HG02571 (cell line): ENCODE measurements around the gene DTWD2.
A peak's percentile ranks its signal among the peaks of the same experiment; 100 is the strongest.

Source experiments
- ATAC-seq: cut with Tn5 transposase; IDR thresholded peaks from one replicate; pipeline ENCODE4 v1.9.1; 2021; ENCODE audit warnings: mild to moderate bottlenecking, moderate library complexity; ENCODE audit not compliant: unreplicated experiment

Gene DTWD2, protein sequence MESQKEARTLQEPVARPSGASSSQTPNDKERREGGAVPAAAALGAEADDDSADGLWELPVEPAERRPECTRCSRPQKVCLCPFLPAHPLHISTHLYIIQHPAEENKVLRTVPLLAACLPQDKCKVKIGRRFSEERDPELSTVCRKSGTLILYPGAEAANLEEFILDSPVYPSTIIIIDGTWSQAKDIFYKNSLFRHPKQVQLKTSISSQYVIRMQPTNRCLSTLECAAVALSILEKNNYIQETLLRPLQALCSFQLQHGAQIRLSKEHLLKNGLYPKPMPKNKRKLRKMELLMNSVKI

DNA sequence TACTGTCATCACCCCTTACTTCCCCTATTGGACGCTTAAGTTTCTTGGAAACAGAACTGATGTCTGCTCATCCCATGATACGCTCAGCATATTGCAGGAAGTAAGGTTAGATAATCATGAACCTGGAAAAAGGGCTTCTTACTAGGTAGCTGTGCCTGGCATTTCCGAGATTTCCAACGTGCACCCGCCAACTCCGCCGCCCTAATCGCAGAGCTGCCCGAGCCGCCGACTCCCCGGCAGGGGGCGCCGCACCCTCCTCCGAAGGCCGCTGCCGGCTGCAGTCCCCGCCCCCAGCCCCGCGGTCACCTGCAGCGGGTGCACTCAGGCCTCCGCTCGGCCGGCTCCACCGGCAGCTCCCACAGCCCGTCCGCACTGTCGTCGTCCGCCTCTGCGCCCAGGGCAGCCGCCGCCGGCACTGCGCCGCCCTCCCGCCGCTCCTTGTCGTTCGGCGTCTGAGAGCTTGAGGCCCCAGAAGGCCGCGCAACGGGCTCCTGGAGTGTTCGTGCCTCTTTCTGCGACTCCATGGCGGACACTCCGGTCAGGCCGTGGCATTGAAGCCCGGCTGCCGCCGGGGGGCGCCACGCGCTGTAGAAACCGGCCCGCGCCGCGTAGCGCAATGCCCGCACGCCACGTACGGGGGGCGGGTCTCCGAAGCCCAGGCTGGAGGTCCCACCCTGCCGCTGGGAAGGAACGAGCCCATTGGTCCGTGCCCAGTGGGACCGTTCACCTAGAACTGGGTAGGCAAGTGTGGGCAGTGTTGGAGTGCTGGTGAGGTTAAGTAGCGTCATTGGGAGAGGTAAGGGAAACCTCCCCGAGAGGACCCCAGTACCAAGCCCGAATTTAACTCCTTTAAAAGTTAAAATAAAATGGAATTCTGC, at the start of gene DTWD2:
TSS of gene DTWD2 (minus strand) at position 560 of the 878 bp plus-strand sequence. CDS start at position 524, 36 bp downstream.
- ATAC-seq = peak; percentile 96

DNA sequence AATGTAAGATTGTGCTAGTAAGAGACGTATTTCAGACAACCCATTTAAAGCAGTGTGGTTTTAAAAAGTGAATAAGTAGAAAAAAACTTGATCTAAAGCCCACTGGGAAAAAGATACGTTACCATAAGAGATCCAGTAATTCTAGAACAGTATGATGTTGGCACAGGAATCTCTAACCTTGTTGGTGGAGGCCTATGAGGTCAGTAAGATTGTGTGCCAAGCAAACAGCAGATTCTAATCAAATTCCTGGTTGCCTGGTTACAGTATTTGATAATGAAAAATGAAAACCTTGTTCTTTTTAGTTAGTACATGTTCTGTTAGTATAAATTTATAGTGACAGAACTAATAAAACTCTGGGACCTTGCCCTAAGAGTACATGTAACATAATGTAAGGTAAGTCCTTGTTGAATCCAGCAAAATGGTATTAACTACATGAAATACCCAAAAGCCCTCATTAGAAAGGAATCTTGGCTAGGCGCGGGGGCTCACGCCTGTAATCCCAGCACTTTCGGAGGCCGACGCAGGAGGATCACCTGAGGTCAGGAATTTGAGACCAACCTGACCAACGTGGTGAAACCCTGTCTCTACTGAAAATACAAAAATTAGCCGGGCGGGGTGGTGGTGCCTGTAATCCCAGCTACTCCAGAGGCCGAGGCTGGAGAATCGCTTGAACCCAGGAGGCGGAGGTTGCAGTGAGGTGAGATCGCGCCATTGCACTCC, 49.3 kb upstream of the DTWD2 start:
- ATAC-seq = no peak

DNA sequence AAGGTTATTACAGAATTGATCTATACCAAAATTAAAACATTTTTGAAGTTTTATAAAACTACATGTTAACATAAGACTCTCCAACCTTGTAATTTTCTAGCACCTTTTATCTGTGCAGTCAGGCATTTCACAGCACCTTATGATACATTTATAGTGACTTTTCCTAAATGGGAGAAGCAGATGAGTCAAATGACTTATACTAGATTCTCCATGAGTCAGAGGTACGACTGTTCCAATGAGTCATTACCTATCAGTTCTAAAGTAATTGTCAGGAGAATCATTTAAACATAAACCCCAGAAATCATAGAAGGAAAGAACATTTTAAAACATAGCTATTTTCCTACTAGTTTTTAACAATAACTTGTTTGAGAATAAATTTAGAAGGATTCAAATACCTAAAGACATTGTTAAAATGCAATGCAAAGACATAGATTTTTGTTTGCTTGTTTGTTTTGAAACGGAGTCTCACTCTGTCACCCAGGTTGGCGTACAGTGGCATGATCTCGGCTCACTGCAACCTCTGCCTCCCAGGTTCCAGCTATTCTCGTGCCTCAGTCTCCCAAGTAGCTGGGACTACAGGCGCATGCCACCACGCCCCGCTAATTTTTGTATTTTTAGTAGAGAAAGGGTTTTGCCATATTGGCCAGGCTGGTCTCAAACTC, 47.9 kb upstream of the DTWD2 start:
- ATAC-seq = no peak

DNA sequence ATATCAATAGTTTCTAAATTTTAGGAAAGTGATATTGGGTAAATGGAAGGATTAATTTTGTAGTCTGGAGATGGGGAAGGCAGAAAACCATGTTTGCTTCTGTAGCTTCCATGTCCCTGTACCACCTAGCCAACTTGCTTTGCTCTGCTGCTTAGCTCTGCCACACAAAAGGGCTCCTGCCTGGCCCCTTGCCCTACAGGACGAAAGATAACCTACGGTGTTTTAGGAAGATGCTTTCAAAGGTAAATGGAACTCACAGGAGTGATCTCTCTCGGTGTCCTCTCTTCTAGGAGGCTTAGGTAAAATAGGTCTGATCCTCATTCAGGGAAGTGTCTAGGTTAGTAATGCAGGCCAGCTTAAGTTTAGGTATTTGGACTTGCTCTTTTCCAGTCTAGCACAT, 44.8 kb upstream of the DTWD2 start:
- ATAC-seq = no peak

DNA sequence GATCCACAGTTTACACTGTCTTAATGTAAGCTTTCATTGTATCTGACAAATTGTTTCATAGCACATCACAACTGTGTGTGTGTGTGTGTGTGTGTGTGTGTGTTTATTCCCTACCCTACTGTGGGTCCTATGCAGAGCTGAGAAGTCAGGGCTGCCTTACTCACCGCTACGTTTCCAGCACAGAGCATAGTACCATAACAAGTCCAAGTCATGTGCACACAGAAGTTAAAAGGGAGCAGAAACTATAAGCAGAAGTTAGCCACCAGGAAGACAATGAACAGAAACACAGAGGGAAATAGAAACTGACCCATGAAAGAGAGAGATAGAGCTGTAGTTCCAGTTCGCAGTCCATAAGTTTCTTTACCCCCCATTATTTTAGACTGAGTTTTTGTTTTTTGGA, 44.3 kb upstream of the DTWD2 start:
- ATAC-seq = no peak

DNA sequence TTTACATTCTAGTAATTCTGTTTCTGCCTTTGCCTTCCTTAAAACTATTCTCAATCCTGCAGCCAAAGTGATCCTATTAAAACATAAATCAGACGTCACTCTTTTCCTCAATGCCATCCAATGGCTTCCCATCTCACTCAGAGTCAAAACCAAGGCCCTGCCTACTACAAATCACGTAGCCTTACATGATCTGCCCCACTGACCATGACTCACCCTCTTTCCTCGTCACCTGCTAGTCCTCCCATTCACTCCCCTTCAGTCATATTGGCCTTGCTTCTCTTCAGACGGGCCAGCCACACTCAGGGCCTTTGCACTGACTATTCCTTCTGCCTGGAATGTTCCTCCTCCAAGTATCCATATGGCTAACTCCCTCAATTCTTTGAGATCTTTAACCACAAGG, 43.6 kb upstream of the DTWD2 start:
- peak; percentile 49 for ATAC-seq

DNA sequence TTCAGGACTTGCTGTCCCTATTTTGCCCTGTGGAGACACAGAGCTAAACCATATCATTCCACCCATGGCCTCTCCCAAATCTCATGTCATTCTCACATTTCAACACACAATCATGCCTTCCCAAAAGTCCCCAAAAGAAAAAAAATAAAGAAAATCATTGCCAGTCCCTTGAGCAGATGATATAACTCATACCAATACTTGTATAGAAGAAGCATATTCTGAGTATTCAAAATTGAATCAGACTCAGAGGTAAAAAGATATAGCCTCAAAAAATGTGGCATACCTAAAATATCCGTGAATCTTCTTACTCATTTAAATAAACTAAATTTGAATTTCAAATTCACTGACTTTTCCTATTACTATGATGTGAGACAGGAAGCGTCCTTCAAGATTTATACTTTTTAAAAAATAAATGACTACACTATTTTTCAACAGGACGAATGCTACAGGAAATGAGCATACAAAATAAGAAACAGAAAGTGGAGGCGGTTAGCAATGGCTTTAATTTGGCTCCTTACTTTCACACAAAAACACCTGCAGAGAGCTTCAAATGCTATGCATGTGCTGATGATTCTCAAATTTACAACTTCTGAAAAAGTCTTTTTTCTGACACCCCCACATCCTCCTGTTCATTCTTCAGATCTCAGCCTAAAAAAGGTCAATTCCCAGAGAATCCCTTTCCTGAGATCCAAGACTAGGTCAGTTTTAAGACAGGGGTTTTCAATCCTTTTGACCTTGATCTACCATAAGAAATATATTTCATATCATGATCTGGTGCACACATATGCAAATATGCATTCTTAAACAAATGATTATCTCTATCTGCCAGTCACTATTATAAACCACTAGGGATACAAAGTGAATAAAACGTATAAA, 42.9 kb upstream of the DTWD2 start:
- ATAC-seq = peak; percentile 83

DNA sequence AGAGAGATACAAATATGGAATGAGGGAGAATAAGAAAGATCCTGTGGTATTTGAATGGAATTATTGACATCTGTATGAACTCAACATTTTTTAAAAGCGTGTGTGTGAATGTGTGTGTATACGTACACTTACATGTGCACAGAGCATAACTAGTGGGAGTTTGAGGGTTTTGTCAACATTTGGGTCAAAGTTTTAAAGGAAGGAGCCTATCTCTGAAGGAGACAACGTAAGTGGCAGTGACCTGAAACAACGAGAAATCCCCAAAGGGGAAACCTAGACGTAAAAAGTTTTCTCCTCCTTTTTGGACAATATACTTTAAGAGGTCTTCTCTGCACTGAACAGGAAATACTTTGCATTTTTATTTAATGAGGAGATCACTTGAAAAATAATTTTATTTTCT, 40.2 kb upstream of the DTWD2 start:
- no peak for ATAC-seq

DNA sequence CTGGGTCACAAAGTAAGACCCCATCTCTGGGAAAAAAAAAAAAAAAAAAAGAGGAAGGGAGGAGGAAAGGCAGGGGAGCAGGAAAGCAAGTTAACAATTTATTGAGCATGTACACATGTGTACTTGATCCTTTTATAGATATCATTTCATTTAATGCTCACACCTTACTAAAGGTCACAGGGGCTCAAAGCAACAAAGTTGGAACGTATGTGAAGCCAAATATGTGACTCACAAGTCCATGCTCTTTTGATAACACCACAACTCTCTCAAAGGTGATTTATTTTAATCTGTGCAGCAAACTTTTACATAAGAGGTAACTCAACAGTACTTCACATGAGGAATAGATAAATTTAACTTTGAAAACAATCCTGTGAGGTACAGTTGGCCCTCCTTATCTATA, 34.4 kb upstream of the DTWD2 start:
- no peak for ATAC-seq

DNA sequence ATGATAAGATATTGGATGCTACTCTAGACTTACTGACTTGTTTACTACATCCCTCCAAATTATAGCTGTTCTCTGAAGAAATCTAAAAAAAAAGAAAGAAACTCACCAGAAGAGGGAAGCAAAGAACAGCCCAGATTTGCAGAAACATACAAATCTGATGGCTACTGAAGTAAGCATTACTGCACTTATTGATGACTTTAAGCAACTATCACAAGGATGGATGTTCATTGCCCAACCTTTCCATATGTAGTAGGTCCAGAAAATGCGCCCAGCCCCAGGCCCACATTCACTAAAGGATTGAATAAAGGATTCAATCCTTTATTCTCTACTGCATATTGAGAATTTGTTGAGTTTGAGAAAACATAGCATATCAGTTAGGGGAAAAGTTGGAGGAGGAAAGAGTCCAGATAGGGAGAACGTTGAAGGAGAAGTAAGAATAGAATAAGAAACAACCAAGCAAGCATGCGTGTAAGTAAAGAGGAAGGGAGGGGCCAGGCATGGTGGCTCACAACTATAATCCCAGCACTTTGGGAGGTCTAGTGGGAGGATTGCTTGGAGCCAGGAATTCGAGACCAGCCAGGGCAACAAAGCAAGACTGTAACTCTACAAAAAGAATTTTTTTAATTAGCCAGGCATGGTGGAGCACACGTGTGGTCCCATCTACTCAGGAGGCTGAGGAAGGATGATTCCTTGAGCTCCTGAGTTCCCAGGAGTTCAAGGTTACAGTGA, 33.8 kb upstream of the DTWD2 start:
- peak; percentile 69 for ATAC-seq

DNA sequence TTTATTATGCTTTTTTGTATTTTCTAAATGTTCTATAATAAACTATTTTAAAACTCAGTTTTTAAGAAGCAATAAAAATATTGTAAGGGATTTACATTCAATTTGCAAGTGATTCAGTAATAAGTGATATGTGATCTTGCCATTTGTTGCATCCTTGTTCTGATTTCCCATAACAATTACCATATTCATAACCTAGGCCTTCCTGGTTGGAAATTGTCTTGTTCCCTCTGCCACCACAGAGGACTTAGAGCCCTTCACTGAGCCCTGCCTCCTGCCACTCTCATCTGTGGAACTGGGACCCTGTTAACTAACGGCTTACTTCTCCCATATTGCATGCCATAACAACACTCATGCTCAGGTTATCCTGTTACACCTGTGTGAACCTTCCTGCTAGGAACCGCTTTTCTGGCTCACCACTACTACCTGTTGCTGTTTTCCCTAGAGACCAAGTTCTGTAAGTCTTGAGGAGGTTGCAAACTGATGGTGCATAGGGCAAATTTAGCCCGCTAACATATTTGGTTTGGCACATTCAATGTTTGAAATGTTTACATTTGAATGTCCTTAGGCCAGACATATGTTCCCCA, 32.9 kb upstream of the DTWD2 start:
- ATAC-seq = no peak

DNA sequence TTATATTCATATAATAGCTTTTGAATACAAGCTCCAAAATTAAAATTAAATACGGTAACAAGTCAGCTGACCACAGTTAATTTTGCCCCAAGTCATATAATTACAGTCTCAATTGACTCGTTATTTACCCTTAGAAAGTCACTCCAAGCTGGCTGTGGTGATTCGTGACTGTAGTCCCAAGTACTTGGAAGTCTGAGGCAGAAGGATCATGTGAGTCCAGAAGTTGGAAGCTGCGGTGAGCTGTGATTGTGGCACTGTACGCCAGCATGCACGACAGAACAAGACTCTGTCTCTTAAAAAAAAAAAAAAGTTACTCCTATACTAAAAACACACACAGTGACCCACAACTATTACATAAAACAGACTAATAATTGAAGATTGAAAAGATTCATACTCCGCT, 31.6 kb upstream of the DTWD2 start:
- no peak for ATAC-seq

DNA sequence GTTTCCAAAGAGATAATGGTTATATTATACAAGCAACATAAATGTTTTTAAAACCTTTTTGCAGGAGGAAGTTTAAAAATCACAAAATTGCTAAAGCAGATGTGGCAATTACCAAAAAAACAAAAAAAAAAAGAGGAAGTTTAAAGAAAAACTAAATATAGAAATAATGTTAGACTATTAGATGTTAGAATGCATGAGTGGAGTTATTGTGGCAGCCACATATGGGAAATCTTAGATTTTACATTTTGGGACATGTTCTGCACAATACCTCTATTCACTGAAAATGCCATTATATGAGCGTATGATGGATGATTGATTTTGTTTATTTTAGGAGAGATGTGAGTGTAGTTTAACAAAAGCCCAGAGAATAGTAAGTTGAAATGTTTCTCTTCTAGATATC, 31.2 kb upstream of the DTWD2 start:
- no peak for ATAC-seq

DNA sequence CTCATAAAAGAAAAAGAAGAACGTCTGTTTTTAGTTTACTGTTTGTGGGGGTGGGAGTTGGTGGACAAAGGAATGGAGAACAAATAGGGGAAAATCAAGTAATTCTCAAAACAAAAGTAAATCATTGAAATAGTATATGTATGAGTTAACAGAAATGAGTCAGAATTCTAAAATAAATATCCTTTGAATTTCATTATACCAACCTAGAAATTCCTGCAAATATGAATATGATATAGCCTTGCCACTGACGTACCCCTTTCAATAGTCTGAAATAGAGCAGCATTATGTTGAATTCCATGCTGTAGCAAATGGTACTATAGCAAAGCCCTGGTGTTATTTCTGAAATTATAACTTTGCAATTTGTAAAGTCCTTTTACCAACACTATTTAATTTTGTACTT, 29.6 kb upstream of the DTWD2 start:
- no peak for ATAC-seq

DNA sequence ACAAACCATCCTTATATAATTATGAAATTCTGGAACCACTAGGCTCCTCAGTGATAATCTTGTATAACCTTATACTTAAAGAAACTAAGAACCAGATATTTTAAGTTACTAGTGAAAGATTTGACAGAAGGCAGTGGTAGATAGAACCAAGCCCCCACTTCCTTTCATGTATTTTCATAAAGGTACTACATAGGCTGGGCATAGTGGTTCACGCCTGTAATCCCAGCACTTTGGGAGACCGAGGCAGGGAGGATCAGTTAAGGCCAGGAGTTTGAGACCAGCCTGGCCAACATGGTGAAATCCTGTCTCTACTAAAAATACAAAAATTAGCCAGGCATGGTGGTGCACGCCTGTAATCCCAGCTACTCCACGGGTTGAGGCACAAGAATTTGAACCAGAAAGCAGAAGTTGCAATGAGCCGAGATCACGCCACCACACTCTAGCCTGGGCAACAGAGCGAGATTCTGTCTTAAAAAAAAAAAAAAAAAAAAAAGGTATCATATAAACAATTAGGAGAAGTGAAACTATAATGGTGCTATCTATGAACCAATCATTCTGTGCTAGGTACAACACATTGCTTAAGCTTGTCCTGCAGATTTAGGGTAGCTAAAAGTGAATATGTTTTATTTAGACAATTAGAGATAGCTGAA, 27.9 kb upstream of the DTWD2 start:
- peak; percentile 69 for ATAC-seq

DNA sequence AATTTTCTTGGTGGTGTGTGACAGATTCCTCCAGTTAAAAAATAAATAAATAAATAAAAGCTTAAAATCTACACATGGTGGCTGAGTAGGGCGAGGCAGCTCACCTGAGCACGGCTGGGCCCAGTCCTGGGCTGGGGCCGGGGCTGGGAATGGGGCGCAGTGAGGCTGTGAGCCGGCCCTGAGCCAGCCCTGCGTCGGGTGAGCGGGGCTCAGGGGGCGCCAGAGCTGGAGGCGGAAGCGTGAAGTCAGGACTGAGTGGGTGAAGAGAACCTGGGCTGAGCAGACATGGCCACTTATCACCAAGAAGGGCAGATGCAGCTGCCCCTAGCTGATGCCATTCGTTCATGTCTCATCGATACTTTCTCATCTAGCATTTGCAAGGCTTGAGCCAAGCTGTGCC, 22.8 kb upstream of the DTWD2 start:
- ATAC-seq = no peak

DNA sequence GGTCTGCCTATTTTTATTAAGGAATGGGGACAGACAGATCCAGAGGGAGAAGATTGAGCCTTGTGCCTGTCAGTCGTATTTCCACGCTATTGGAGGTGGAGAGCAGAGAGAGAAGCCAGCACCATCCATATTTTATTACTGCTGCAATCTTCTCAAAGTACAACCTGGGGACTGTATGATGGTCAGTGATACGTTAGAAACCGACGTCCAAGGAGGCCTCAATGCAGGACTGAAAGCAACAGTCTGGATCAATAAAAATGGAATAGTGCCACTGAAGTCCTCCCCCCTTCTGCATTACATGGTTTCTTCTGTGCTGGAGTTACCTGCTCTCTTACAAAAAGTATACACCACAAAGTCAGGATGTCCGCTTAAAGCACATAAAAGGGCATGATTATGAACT, 21.9 kb upstream of the DTWD2 start:
- no peak for ATAC-seq

DNA sequence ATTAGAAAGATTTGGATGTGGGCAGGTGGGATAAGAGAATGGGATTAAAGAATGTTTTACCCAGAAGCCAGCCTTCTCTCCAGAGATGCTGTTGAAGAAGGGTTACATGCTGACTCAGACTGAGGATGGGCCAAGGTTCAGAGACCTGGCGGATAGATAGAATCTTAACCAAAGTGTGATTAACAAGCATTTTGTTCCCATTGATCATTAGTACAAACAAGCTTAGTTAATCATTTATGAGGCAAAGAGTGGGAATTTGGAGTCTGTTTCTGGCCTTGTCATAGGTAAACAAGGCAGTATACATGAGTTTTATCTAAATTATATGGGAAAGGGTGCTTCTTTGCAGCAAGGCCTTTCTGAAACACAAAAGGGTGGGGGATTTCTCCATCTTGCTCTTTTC, 20.8 kb upstream of the DTWD2 start:
- ATAC-seq = no peak

DNA sequence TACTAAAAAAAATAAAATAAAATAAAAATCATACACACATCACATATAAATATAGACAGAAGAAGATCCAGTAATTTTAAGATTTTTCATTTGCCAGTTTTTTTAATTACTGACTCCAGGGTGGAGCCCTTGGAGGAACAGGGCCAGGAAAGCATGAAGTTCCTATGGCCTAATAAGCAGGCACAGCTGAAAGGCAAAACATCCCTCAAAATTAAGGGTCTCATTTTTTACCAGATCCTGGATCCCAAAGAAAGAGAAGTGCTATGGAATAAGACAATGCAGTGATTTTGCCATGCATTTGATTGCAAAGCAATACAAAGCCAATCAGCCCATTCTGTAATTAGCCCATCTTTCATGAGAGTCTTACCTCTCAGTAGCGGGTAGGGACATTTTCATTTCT, 11.3 kb upstream of the DTWD2 start:
- no peak for ATAC-seq
